ENCODE data around the gene PTH2.

Gene PTH2

GRCh38 chr19:49409441-49410029, 13.7 kb downstream of the PTH2 start:
- no peak for DNase-seq

GRCh38 chr19:49408816-49409440, 14.3 kb downstream of the PTH2 start:
- no peak for DNase-seq

- DNase-seq: no peak
These were observed 15.7 kb downstream of the PTH2 start for GRCh38 chr19:49407482-49408015.

- no peak for DNase-seq
These were observed 16.2 kb downstream of the PTH2 start for GRCh38 chr19:49407079-49407478.

- peak; percentile 98 for DNase-seq
These were observed 19.6 kb downstream of the PTH2 start for GRCh38 chr19:49403404-49404187.

GRCh38 chr19:49400029-49400428, 23.2 kb downstream of the PTH2 start:
- no peak for DNase-seq

GRCh38 chr19:49398931-49399330, 24.3 kb downstream of the PTH2 start:
- no peak for DNase-seq

GRCh38 chr19:49398001-49398615, 25.1 kb downstream of the PTH2 start:
- DNase-seq: no peak

- no peak for DNase-seq
These were observed 26.3 kb downstream of the PTH2 start for GRCh38 chr19:49396738-49397505.

- peak; percentile 64 for DNase-seq
These were observed 27.4 kb downstream of the PTH2 start for GRCh38 chr19:49395581-49396407.

- DNase-seq: no peak
These were observed 29.4 kb downstream of the PTH2 start for GRCh38 chr19:49393881-49394280.

GRCh38 chr19:49391581-49392399, 31.5 kb downstream of the PTH2 start:
- DNase-seq: peak; percentile 64

GRCh38 chr19:49390929-49391359, 32.3 kb downstream of the PTH2 start:
- DNase-seq: no peak

GRCh38 chr19:49390131-49390928, 32.9 kb downstream of the PTH2 start:
- DNase-seq: no peak

- DNase-seq: no peak
These were observed 33.8 kb downstream of the PTH2 start for GRCh38 chr19:49389406-49389805.

- DNase-seq: no peak
These were observed 35.3 kb downstream of the PTH2 start, which contains the start of gene KASH5 for GRCh38 chr19:49387936-49388372. TSS of gene KASH5 (plus strand) at chr19:49388249. CDS start at chr19:49390884, 2,635 bp downstream.

GRCh38 chr19:49383599-49383998, 39.6 kb downstream of the PTH2 start:
- no peak for DNase-seq

- DNase-seq: no peak
These were observed 40.6 kb downstream of the PTH2 start for GRCh38 chr19:49382639-49383038.

GRCh38 chr19:49380391-49380790, 42.9 kb downstream of the PTH2 start:
- DNase-seq: no peak

GRCh38 chr19:49378512-49378911, 44.7 kb downstream of the PTH2 start:
- no peak for DNase-seq
